Astrocyte of the spinal cord (primary cell): ENCODE measurements around the gene ZBTB40.

Source experiments
- DNase-seq: peaks from one replicate; pipeline ENCODE4 v3.0.0; 2011; ENCODE audit warnings: low read depth, low spot score
- H3K4me3 ChIP-seq: 2 replicates; pipeline ENCODE4 v1.5.1; 2011; ENCODE audit warnings: low read depth, mild to moderate bottlenecking, low read length, moderate library complexity
- in situ Hi-C: cut with HindIII; loops from 2 replicates; pipeline ENCODE4 v1.10.0; 2017; ENCODE audit warnings: low sequenced_read_pairs
- TF ChIP-seq, protein P1 (sequence below): IDR thresholded peaks from 2 replicates; pipeline ENCODE4 v1.5.1; 2012; ENCODE audit warnings: low read depth, mild to moderate bottlenecking, low read length, inconsistent platforms

The ZBTB40 gene

DNA sequence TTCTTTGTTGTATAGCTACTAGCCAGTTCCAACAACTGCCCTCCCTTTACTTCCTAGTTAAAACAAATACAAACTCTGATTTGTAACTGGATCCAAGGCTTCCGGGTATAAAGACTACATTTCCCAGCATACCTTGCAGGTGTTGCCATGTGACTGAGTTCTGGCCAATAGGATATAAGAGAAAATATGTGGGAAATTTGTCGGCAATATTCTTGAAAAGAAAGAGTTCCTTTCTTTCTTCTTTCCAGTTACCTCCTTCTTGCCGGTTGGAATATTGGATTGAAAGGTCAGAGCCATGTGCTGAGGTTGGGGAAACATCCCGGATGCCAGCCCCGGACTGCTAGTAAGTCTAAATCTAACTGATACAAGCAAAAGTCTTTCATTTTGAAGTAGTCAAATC lies 23.0 kb upstream of the ZBTB40 start:
- H3K4me3 ChIP-seq: peak overlapping the region; percentile 41
- TF ChIP-seq, protein P1, sequence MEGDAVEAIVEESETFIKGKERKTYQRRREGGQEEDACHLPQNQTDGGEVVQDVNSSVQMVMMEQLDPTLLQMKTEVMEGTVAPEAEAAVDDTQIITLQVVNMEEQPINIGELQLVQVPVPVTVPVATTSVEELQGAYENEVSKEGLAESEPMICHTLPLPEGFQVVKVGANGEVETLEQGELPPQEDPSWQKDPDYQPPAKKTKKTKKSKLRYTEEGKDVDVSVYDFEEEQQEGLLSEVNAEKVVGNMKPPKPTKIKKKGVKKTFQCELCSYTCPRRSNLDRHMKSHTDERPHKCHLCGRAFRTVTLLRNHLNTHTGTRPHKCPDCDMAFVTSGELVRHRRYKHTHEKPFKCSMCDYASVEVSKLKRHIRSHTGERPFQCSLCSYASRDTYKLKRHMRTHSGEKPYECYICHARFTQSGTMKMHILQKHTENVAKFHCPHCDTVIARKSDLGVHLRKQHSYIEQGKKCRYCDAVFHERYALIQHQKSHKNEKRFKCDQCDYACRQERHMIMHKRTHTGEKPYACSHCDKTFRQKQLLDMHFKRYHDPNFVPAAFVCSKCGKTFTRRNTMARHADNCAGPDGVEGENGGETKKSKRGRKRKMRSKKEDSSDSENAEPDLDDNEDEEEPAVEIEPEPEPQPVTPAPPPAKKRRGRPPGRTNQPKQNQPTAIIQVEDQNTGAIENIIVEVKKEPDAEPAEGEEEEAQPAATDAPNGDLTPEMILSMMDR: no peak
- peak; percentile 65 for DNase-seq
- in situ Hi-C loops: no loop called here

DNA sequence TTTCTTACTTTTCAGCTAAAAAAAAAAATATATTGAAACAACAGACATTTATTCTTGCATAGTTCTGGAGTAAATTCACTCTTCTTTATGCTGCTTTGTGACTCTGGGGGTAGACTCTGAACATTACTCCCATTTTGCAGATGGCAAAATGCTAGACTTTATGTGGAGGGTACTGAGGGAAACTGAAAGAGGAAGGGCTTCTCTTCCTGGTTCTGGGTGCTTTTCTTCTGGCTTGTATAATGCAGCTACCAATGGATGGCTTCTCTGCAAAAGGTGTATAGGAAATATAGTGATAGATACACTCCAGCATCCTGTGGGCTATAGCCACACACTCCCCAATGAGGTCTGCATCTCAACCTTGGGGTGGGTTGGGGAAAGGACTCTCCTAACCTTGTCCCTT lies 19.7 kb upstream of the ZBTB40 start:
- TF ChIP-seq, protein P1: no peak
- in situ Hi-C loops: no loop called here
- no peak for DNase-seq
- H3K4me3 ChIP-seq: no peak overlapping the region

- TF ChIP-seq, protein P1: no peak
- H3K4me3 ChIP-seq: no peak overlapping the region
- DNase-seq: no peak
- in situ Hi-C loops: no loop called here
These were observed 16.9 kb upstream of the ZBTB40 start for GRCh38 chr1:22434717-22435116.

GRCh38 chr1:22436948-22437347 lies 14.7 kb upstream of the ZBTB40 start:
- no peak overlapping the region for H3K4me3 ChIP-seq
- in situ Hi-C loops: no loop called here
- no peak for DNase-seq
- TF ChIP-seq, protein P1: no peak

- no peak overlapping the region for H3K4me3 ChIP-seq
- no peak for DNase-seq
- TF ChIP-seq, protein P1: no peak
- in situ Hi-C loops: no loop called here
These were observed 14.1 kb upstream of the ZBTB40 start for GRCh38 chr1:22437573-22437972.

DNA sequence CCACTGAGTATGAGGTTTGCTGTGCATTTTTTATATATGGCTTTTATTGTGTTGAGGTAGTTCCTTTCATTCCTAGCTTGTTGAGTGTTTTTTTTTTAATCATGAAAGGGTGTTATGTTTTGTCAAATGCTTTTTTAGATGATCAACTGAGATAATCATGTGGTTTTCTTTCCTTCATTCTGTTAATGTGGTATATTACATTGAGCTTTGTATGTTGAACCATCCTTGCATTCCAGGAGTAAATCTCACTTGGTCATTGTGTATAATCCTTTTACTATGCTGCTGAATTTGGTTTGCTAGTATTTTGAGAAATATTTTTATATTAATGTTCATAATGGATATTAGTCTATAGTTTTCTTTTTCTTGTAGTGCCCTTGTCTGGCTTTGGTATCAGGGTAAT lies 11.1 kb upstream of the ZBTB40 start:
- in situ Hi-C loops: no loop called here
- no peak for DNase-seq
- TF ChIP-seq, protein P1: no peak
- H3K4me3 ChIP-seq: no peak overlapping the region
